ENCODE measurements around the gene LCP1.
A peak's percentile ranks its signal among the peaks of the same experiment; 100 is the strongest.

Gene LCP1

DNA sequence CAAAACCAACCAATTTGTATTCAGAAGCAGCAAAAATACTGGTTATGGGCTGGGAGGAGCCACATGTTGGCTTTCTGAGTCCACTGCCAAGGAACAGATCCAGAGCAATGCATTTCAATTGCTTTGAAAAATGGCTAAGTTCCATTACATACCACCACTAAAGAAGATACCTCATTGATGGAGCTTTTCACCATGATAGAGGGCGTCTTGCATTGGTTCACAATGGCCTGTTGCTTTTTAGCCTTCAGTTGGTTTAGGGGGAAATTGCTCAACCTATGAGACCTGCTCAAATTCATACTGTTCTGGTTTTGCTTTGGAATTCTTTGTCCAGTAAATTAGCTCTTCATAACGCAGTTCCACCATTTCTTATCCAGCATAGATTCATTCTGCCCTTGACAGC, 55.9 kb downstream of the LCP1 start:
- DNase-seq = no peak

DNA sequence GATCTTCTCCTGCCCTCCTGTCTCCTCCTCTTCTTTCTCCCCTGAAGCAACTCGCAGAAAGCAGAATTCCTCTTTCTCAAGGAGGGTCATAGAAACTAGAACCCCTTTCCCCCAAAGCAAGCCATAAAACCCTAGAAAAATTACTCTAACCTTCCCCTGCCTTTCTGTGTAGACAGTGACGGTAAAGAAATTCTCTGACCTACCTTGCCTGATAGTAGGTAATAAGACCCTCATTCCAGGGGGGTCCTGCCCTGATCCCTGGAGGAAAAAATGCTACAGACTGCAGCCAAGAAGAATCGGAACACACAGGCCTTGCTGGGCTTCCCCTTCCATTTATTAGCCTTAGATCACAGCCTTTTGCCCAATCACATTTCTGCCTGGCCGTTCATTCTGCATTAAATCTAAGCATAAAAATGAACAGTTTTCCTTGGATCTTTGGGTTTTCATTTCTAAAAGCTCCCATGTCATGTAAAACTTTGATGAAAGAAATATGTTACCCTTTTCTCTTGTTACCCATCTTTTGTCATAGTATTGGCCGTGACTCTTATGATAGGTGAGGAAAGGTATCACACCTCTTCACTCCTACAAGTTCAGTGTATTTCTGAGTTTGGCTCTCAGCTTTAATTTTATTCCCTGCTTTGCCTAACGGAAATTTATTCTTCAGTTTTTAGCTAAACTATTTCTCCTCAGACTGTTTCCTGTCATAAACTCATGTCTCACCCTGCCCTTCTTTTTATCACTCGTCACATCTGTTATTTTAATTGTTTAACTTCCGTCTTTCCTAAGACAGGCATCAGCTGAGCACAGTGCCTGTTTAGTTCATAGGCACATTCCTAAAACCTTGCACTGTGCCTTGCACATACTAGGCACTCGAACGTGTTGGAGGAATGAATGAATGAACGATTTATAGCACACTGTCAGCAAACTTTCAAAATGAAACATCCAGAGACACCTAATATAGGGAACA, 56.7 kb downstream of the LCP1 start:
- peak in 1 of 2 donors; percentile 21 for DNase-seq

DNA sequence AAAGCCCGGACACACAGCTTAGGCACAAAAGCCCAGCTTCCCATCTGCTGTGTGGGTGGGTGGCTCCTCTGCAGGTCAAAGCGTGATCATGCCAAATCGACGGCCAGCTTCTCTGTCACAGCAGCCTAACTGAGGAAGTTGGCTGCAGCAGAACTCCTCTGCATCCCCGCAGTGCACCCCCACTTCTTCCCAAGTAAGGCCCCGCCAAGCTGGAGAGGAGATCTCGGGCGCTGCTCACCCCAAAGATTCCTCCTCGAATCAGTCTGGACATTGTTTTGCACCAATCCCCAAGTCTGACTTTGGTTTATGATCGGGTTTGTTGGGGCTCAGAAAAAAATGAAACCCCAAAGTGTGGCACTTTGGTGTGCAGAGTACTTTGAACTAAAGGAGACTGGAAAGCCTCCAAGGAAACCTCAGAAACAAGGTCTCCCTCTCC, 57.4 kb downstream of the LCP1 start:
- peak; percentile 18 to 21 for DNase-seq

DNA sequence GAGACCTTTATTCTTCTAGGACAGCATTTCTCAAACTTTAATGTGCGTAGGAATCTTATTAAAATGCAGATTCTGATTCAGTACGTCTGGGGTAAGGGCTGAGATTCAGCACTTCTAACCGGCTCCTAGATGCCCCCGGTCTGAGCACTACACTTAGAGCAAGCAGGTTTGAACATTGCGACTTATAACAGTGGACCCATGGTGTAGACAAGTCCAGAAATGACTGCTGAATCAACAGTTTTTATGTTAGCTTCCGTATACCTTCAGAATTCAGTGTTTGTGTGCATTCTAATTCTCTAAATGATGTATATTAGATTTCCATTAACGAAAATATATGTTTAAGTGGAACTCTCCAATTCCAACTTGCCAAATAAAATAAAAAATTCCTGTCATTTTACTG, 59.7 kb downstream of the LCP1 start:
- DNase-seq = no peak

DNA sequence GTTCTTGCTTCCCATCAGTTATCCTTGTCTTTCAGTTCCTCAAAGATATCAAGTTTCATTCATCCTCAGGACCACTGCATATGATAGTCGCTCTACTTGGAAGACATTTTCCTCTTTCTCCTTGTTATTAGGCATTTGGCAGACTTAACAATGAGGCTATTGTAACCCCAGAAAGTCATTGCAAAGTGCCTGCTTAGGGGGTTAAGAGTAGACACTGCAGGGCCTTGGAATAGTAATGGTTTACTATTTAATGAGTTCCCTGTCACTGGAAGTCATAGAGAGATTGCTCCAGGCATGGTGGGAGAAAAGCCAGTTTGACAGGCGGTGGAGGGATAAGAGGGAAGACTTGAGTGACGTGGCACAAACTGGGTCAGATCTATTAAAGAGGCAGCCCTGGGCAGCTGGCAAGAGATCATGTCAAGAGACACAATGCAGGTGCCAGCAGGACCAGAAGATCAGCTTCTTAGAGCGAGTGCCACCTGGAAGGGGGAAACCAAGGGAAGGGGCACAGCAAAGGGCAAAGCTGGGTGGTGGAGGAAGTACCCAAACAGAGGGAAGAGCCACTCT, 60.3 kb downstream of the LCP1 start:
- DNase-seq = no peak

DNA sequence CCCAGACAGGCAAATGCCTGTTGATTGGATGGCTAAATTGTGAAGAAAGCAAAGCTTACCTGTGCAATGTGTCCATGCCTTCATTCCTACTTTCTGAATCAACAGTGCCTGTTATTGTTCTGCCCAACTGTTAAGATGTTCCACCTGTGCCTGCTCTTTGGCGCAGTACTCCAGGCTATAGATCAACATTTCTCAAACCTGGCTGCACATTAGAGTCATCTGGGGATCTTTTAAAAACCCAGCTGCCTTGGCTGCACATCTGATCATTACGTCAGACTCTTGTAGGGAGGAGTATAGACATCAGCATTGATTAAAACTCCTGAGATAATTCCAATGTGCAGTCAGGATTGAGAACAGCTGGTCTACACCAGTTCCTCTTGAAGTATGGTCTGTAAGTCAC, 60.9 kb downstream of the LCP1 start:
- DNase-seq = no peak

DNA sequence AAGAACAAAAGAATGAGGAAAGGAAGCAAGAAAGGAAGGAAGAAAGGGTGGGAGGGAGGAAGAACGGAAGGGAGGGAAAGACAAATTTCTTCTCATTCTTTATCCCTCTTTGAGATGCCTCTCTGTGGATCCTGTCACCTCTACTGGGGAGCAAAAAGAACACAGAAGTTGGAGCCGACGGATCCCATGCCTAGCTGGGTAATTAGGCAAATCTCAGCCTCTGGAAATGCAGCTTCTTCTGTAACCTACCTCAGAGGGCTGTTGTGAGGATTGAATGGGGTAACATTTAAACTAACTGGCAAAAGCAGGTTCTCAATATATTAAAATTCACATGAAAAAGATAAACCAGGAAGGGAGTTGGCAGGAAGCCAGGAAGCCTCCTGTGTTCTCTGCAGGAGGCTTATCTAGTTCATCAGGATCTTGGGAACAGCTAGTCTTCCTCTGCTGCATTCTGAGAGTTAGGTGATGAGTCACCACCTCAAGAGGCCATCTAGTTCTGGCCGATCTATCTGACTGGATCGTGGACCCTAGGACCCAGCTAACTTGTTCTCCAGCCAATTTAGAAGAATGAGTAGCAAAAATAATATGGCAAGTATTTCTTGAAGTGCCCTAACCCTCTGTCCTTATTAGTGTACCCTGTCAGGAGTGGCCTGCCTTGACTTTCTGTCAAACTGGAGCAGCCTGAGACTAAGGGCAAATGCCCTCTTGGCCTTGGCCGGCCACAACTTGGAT, 61.9 kb downstream of the LCP1 start:
- DNase-seq = no peak

DNA sequence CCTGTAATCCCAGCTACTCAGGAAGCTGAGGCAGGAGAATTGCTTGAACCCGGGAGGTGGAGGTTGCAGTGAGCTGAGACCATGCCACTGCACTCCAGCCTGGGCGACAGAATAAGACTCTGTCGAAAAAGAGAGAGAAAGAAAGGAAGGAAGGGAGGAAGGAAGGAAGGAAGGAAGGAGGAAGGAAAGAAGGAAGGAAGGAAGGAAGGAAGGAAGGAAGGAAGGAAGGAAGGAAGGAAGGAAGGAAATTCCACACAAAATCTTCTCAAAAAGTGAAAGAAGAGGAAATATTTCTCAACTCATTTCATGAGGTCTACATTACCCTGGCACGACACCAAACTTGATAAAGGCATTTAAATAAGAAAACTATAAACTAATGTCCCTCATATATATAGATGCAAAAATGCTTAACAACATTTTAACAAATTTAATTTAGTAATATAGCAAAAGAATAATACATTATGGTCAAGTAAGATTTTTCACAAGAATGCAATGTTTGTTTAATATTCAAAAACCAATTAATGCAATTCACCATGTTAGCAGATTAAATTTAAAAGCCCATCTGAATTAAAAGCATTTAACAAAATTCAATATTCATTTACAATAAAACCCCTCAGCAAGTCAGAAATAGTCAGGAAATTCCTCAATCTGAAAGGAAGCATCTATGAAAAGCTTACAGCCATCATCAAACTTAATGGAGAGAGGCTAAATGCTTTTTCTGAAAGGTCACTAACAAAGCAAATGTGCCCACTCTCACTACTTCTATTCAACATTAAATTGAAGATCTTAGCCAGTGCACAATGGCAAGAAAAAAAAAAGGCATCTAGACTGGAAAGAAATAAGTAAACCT, 65.1 kb downstream of the LCP1 start:
- no peak for DNase-seq

DNA sequence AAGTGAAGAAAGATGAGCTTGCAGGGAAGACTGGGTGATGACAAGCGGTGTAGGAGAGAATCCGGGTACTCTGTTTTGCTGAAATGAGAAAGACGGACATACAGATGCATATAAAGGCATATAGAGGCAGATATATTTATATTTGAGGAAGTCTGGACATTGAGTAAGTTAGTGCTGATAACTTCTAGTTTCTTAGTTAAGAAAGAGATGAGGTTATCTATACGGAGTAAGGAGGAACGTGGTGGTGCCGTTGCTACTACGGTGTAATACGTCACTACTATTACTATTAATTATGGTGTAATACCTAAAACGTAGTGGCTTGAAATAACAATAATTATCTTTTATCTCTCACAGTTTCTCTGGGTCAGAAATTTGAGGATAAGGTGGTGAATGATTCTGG, 67.4 kb downstream of the LCP1 start:
- DNase-seq = no peak

DNA sequence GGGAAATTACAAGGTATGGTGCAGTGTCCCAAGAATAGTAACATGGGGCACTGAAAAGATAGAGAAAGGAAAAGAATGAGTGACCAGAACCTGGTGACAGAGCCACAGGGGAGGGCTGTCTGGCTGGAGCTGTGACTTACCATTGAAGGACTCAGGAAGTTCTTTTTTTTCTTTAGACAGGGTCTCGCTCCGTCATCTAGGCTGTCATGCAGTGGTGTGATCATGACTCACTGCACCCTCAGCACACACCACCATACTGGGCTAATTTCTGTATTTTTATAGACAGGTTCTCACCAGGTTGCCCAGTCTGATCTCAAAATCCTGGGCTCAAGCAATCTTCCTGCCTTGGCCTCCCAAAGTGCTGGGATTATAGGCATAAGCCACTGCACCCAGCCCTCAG, 68.4 kb downstream of the LCP1 start:
- DNase-seq = peak in 1 of 2 donors; percentile 14

DNA sequence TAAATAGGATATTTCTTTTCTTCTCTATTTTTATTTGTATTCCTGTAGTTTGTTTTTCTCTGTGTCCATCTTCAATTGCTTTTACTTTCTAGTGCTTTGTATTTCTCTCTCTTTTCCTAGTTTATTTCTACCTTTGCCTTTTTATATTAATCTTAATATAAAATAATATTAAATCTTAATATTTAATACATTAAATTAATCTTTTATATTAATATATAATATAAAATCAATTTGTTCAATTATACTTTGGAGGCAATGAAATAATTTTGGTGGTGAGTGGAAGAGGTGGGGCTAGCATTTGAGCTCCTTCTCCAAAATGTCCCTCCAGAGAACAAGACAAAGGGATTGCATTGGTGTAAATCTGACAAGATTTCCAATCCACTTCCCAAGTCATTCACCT, 70.8 kb downstream of the LCP1 start:
- no peak for DNase-seq

DNA sequence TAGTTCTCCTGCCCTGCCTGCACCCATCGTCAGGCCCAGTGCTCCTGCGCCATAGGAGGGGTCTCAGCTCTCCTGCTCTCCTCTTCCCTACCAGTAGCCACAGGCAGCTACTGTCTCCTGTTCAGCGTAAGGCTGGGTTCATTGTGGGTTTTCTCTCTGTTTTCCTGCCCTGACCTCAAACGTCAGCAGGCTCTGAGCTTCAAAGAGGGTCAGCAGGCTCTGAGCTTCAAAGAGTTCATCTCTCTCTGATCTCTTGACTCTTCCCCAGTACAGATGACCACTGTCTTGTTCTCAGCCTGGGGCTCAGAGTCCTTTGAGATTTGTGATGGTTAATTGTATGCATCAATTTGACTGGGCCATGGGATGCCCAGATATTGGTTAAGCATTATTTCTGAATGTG, 72.5 kb downstream of the LCP1 start:
- DNase-seq = no peak

DNA sequence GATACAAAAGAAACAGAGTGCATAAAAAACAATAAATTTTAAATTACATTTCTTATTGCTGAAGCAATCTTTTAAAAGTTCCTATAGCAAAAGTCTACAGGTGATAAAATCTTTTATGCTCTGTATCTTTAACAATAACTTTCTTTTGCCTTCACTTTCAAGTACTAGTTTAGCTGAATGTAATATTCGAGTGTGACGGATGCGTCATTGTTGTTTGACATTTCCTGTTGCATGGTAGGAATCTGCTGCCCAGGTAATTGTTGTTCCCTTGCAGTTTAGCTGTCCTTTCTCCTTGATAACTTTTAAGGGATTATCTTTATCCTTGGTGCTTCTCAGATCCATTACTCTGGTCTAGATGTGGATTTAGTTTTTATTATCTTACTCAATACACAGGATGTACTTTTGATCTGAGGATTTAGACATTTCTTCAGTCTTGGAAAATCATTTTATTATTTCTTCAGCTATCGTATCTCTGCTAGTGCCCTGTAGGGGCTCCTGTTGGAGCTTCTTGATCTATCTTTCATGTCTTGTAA, 75.1 kb downstream of the LCP1 start:
- no peak for DNase-seq

DNA sequence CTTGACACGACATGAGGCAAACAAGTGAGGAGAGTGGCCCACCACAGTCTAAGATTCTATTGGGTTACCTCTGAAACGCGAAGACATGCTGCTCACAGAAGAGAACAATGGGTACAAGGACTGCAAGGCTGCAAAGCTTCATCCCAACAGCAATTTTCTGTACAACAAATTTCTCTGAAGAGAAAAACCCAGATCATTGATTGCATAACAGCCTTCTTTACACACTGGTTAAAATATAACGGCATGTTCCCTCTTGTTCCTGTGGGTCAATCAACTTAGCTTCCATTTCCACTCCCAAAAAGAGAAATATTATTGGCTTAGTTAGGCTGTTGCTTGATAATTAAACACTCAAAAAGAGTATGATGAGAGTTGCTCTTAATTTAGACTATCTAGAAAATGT, 77.1 kb downstream of the LCP1 start, which contains the start of gene CPB2:
Gene CPB2 (minus strand): TSS at position 166 of the 400 bp plus-strand sequence. CDS start 24 bp downstream, at position 142.
- DNase-seq = no peak

DNA sequence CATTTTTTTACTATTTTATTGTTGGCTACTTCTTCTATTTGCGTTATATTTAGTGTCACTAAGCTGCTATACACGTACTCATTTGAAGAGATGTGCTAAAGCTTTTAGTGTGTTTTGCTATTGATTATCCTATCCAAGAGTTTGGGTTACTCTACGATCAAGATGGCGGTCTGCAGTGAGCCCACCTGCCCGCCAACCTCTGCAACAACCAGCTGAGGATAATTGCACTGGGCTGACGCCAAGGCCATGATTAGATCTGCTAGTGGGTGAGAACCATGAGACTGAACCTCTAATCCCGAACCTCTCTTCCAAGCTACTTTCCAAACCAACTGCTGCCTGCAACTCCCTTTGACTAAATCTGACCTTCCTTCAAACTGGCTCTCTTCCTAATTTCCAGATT, 78.9 kb downstream of the LCP1 start:
- DNase-seq = no peak

DNA sequence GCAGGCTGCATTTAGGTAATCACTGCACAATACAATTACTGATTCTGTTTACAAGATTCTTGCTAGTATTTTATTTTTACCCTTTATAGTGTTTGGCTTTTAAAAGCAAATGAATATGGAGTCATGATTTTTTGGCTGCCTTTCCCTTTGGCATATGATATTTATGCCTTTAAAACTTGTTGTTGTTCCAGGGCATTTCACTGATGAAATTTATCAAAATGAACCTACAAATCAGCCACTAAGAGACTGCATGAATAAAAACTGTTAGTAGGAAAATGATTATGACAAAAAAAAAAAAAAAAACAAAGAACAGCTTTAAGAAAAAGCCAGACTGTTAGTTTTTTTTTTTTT, 79.7 kb downstream of the LCP1 start:
- no peak for DNase-seq

DNA sequence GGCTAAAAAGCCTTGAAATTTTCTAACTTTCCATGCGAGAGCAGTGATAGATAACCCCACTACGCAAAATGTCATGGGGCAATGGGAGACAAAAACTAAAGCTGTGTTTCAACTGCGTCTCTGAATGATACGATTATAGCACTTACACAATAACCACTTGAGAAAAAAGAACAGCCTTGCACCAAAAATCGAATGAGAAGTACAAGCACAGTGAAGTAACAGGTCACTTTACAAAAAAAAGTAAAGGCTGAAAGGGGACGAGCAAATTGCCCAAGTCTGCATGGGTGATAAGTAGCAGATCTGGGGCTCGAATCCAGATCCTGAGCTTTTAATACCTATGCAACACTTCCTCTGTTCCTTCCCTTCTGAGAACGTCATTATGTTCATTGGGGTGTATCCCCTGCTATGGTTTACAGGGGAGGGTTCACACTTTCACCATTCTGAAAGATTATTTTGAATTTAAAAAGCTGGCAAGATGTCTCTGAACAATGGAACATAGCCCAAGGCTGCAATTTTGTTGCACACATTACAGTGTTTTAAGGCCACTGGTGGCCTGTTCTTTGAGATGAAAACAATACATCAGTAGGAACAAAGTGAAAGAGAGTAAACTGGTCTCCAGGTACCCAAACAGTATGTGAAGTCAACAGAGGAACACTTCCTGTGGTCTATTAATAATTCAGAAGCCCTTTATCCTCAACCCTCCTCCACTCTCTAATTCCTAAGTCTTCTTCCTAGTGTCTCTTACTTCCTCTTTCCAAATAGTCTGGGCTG, 80.3 kb downstream of the LCP1 start:
- no peak for DNase-seq

DNA sequence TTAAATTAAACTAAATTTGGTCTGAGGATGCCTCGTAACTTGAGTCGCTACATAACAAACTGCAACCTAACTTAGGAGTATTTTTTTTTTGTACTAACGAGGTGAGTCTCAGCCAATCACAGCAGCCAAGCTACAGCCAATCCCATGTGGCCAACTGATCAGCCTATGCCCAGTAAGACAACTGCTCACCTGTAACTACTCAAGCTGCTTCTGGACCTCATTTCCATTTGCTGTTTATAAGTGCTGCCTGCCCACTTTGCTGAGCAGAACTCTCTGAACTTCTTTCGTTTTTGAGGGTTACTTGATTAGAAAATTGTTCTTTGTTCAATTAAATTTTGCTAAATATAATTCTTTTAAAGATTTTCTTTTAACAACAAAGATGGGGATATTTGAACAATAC, 81.0 kb downstream of the LCP1 start:
- DNase-seq = no peak

DNA sequence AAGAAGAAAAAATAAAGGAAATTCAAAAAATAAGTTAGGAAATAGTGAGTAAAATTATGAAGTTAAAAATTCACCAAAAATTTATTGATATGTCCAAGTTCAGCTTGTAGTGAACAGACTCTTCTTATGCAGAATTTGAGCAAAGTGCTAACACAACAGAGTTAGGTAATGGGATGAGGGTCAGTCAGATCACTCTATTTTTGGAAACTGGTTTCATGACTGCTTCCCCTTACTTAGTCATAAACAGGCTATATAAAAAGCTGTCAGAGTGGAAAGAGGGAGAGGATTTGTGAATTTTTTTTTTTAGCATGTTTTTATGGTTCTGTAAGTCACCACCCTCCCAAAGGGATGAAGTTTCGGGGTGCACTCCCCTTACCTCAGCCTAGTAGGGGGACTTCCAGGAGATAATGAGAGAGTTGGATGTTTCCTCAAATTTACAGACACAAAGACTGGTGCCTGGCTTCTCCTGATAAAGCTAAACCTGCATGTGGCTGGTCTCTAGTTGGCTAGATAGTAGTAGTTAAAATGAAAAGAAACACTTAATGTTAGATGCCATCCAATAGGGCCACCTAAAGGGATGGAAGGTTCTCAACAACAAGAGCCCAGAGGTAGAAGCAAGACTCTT, 81.7 kb downstream of the LCP1 start:
- no peak for DNase-seq

DNA sequence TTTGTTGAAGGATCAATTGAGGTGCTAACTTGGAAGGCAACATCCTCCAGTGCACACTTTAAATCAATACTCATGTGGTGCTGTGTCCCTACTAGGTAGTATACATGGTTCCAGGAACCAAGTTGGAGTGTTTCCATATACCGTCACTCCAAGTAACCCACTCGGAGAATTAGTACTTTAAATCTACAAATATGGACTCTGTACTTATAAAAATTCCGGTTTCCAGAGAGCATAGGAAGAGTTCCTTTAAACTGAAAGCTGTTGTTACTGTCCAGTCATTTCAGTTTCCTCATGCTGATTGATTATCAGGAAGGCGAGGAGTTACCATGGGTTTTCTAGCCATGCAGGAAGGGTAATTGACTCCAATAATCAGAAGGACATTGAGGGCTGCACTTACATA, 84.3 kb downstream of the LCP1 start:
- no peak for DNase-seq

DNA sequence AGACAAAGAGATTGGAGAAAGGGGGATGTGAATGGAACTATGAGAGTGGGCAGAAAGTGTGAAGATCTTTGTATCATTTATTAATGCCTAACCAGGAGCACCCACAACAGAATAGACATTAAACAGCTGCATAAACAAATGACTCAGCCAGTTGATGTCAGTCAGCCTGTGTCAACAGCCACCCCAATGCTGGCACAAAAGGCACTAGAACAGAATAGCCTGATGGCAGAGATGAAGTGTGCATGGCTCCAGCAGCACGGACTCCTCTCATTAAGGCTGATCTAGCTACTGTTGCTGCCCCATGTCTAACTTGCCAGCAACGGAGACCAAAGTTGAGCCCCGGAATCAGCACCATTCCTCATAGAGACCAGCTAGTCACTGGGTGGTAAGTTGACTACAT, 85.0 kb downstream of the LCP1 start:
- no peak for DNase-seq

Data from CD4-positive, alpha-beta T cell treated with Interferon alpha-2 for 1 hour (primary cell).